Natural killer cell (primary cell): ENCODE data around the gene UNC50. TPM values are rescaled to one million over a fixed set of nuclear protein-coding genes. Genes with fewer than 3 reads are reported as not detected.

Experiments used
- ATAC-seq, 3 donors: fragments of 150-1000 bp in 2 of 3; fragments of 200-7000 bp in 1 of 3; cut with Tn5 transposase; 1 replicate in 1 of 3; 2 replicates in 2 of 3; pipeline ENCODE4 v1.10.0; 2021; ENCODE audit warnings: mild to moderate bottlenecking in 2 of 3, moderate library complexity in 2 of 3
- DNase-seq, 2 donors: peaks; one replicate each; pipeline versions ENCODE4 v3.0.0 to v3.0.0-alpha.2; 2013 to 2021; ENCODE audit warnings: mixed read lengths in 1 of 2
- H3K27ac ChIP-seq: one replicate; pipeline ENCODE4 v1.5.1; 2013; ENCODE audit warnings: mild to moderate bottlenecking, low read length
- H3K27me3 ChIP-seq: one replicate; pipeline ENCODE4 v1.6.1; 2013; ENCODE audit warnings: low read length; ENCODE audit not compliant: control insufficient read depth, insufficient read depth
- H3K36me3 ChIP-seq: one replicate; pipeline ENCODE4 v1.6.1; 2013; ENCODE audit warnings: low read length; ENCODE audit not compliant: control insufficient read depth, insufficient read depth
- H3K4me1 ChIP-seq: one replicate; pipeline ENCODE4 v1.6.1; 2013; ENCODE audit warnings: low read length; ENCODE audit not compliant: control insufficient read depth, insufficient read depth
- H3K4me3 ChIP-seq: one replicate; pipeline ENCODE4 v1.5.1; 2013; ENCODE audit warnings: low read length
- H3K9me3 ChIP-seq: one replicate; pipeline ENCODE4 v1.6.1; 2013; ENCODE audit warnings: low read length; ENCODE audit not compliant: control insufficient read depth, insufficient read depth
- H3K27ac Mint-ChIP-seq, 2 donors: one replicate each; pipeline ENCODE4 v1.8.0; 2022; ENCODE audit warnings: mild to moderate bottlenecking in 2 of 2, mixed read lengths in 2 of 2, moderate library complexity in 1 of 2
- H3K27me3 Mint-ChIP-seq, 2 donors: one replicate each; pipeline ENCODE4 v1.8.0; 2022; ENCODE audit warnings: low read depth in 2 of 2, mixed read lengths in 2 of 2
- H3K36me3 Mint-ChIP-seq: one replicate; pipeline ENCODE4 v1.8.0; 2022; ENCODE audit warnings: mixed read lengths
- H3K4me1 Mint-ChIP-seq, 2 donors: one replicate each; pipeline ENCODE4 v1.8.0; 2022; ENCODE audit warnings: mixed read lengths in 2 of 2
- H3K4me3 Mint-ChIP-seq: one replicate; pipeline ENCODE4 v1.8.0; 2022; ENCODE audit warnings: mild to moderate bottlenecking, moderate library complexity, mixed read lengths
- H3K9me3 Mint-ChIP-seq, 2 donors: one replicate each; pipeline ENCODE4 v1.8.0; 2022; ENCODE audit warnings: mixed read lengths in 2 of 2
- CTCF ChIP-seq: fragments of 200-600 bp; IDR thresholded peaks from one replicate; pipeline ENCODE4 v1.8.0; 2022; ENCODE audit warnings: antibody characterized with exemption
- WGBS: methylation state at CpG from one replicate; pipeline ENCODE4 v1.1.7; 2013; ENCODE audit warnings: missing lambda C conversion rate; ENCODE audit not compliant: insufficient coverage; 5-methylcytosine and 5-hydroxymethylcytosine counted together
- intact Hi-C: fragments of 100-400 bp; cut with micrococcal nuclease; formaldehyde crosslinking; loops from one replicate; pipeline ENCODE4 v1.14.2; 2022
- total RNA-seq, 4 donors: library from RNA; stranded (reverse); fragments of 120-200 nt in 1 of 4; gene quantifications; one replicate each; pipeline versions ENCODE4 v1.2.3 to v1.2.4, GENCODE V29; 2013 to 2022

The UNC50 gene
- total RNA-seq, 3 donors from 2014 or later (not counting 1 experiment from before 2014, with no cell fraction given) = 30.8 to 40.5 (median 32.1) TPM

GRCh38 chr2:98649135-98649991 lies 41.0 kb downstream of the UNC50 start:
- peak overlapping the region; percentile 38 for H3K27ac ChIP-seq
- TF ChIP-seq CTCF = peak; percentile 98
- peaks cover 53 to 54% of the 10 kb centered on the region in 2 donors for H3K4me1 Mint-ChIP-seq

GRCh38 chr2:98649992-98650375 lies 41.6 kb downstream of the UNC50 start:
- peak overlapping the region; percentile 74 for H3K4me3 Mint-ChIP-seq
- H3K27ac Mint-ChIP-seq = peak overlapping the region; percentile 83 to 90
- H3K4me3 ChIP-seq = no peak overlapping the region

More at GRCh38 chr2:98649135-98649991, 41.0 kb downstream of the UNC50 start:
- Mint-ChIP-seq H3K27ac (peak overlapping the region; percentile 83 to 90), H3K27me3 (no peaks in the 10 kb centered on the region), H3K9me3 (peaks cover 0 to 2% of the 10 kb centered on the region in 2 donors), H3K4me3 (peak overlapping the region; percentile 74), H3K36me3 (peaks cover 33% of the 10 kb centered on the region)
- DNase-seq (peak; percentile 73 to 93), ATAC-seq (peak; percentile 98 to 99 (median 99))
- Histone ChIP-seq H3K4me3 (no peak overlapping the region), H3K27me3 (no peaks in the 10 kb centered on the region), H3K4me1 (peaks cover 28% of the 10 kb centered on the region), H3K9me3 (peaks cover 5% of the 10 kb centered on the region), H3K36me3 (peaks cover 53% of the 10 kb centered on the region)
- intact Hi-C loops = loop anchor here (1.0 kb wide), 2 partner anchors 188 to 417 kb away; no protein-coding TSS in a partner anchor
- 0% methylated on average over 2 of the region's 4 CpGs for WGBS

GRCh38 chr2:98650998-98651397 lies 42.6 kb downstream of the UNC50 start:
- no CpG with 5 or more reads among the region's 1 CpG for WGBS
- peaks cover 42% of the 10 kb centered on the region for H3K36me3 Mint-ChIP-seq
- DNase-seq = no peak
- no peak for TF ChIP-seq CTCF
- intact Hi-C loops = no loop called here
- no peak for ATAC-seq
- Histone ChIP-seq H3K4me1 (peaks cover 32% of the 10 kb centered on the region), H3K36me3 (peaks cover 58% of the 10 kb centered on the region), H3K9me3 (peaks cover 5% of the 10 kb centered on the region), H3K4me3 (no peak overlapping the region), H3K27me3 (no peaks in the 10 kb centered on the region), H3K27ac (no peak overlapping the region)
- no peaks in the 10 kb centered on the region for H3K27me3 Mint-ChIP-seq
- peak overlapping the region; percentile 83 to 90 for H3K27ac Mint-ChIP-seq
- peaks cover 0 to 2% of the 10 kb centered on the region in 2 donors for H3K9me3 Mint-ChIP-seq
- H3K4me3 Mint-ChIP-seq = peak overlapping the region; percentile 54
- peaks cover 65 to 67% of the 10 kb centered on the region in 2 donors for H3K4me1 Mint-ChIP-seq

More at GRCh38 chr2:98649992-98650375, 41.6 kb downstream of the UNC50 start:
- 80% methylated on average over 1 of the region's 1 CpG for WGBS
- intact Hi-C loops = loop anchor here (1.0 kb wide), 2 partner anchors 187 to 416 kb away; no protein-coding TSS in a partner anchor
- Mint-ChIP-seq H3K36me3 (peaks cover 39% of the 10 kb centered on the region), H3K9me3 (peaks cover 0 to 2% of the 10 kb centered on the region in 2 donors), H3K27me3 (no peaks in the 10 kb centered on the region), H3K4me1 (peaks cover 59 to 60% of the 10 kb centered on the region in 2 donors)
- Histone ChIP-seq H3K36me3 (peaks cover 55% of the 10 kb centered on the region), H3K27me3 (no peaks in the 10 kb centered on the region), H3K9me3 (peaks cover 5% of the 10 kb centered on the region), H3K4me1 (peaks cover 30% of the 10 kb centered on the region), H3K27ac (peak overlapping the region; percentile 48)
- no peak for TF ChIP-seq CTCF
- DNase-seq = no peak
- no peak for ATAC-seq
